Stimulated activated CD4-positive, alpha-beta T cell treated with anti-CD3 and anti-CD28 coated beads, TNF-alpha, amount 100 ng/mL, for 1 hour (primary cell): ENCODE measurements around the gene RPP21.

ENCODE experiments used
- DNase-seq, 3 donors: peaks; one replicate each; pipeline ENCODE4 v3.0.0-alpha.2; 2020; ENCODE audit warnings: low read depth in 3 of 3, low spot score in 1 of 3

The RPP21 gene

GRCh38 chr6:30344868-30345671 is at the start of gene RPP21:
RPP21 (plus strand) TSS chr6:30345156; CDS start chr6:30345172, 16 bp downstream.
- DNase-seq, result peak; percentile 72 to 82 (median 75)

GRCh38 chr6:30295837-30296236 is 49.1 kb upstream of the RPP21 start:
- no peak for DNase-seq

- DNase-seq, result no peak
These were observed 41.0 kb upstream of the RPP21 start for GRCh38 chr6:30304002-30304401.

- DNase-seq, result no peak
These were observed 33.9 kb upstream of the RPP21 start for GRCh38 chr6:30311101-30311500.

GRCh38 chr6:30311671-30312070 is 33.3 kb upstream of the RPP21 start:
- no peak for DNase-seq

- DNase-seq, result no peak
These were observed 32.7 kb upstream of the RPP21 start for GRCh38 chr6:30312266-30312665.

- no peak for DNase-seq
These were observed 32.2 kb upstream of the RPP21 start for GRCh38 chr6:30312676-30313321.

- DNase-seq, result no peak
These were observed 29.8 kb upstream of the RPP21 start for GRCh38 chr6:30315156-30315555.

- DNase-seq, result no peak
These were observed 26.9 kb upstream of the RPP21 start for GRCh38 chr6:30317913-30318589.

GRCh38 chr6:30319146-30319835 is 25.7 kb upstream of the RPP21 start:
- no peak for DNase-seq

GRCh38 chr6:30321692-30322388 is 23.1 kb upstream of the RPP21 start:
- DNase-seq, result no peak

GRCh38 chr6:30322527-30323501 is 22.1 kb upstream of the RPP21 start:
- no peak for DNase-seq

GRCh38 chr6:30323806-30324205 is 21.1 kb upstream of the RPP21 start:
- DNase-seq, result no peak

GRCh38 chr6:30325150-30325872 is 19.6 kb upstream of the RPP21 start:
- peak; percentile 58 to 72 (median 60) for DNase-seq

- DNase-seq, result peak in 2 of 3 donors; percentile 44 to 54
These were observed 19.0 kb upstream of the RPP21 start for GRCh38 chr6:30325873-30326525.

GRCh38 chr6:30326526-30327231 is 18.3 kb upstream of the RPP21 start, which contains the start of gene TRIM39:
TRIM39 (plus strand) TSS chr6:30326927; CDS start chr6:30329318, 2,391 bp downstream.
- DNase-seq, result peak; percentile 57 to 79 (median 71)

- DNase-seq, result no peak
These were observed 17.7 kb upstream of the RPP21 start for GRCh38 chr6:30327232-30327746.
